T-helper 1 cell treated with Interleukin-12 subunit alpha and Interleukin-12 subunit beta and Interleukin-4 antibody, amounts not matched to agents 30 μg/mL and 1 μg/mL, for 36 hours (primary cell): ENCODE measurements around the gene BPIFB3.

Experiments used
- H3K27ac Mint-ChIP-seq: one replicate; pipeline ENCODE4 v1.8.0; 2021; ENCODE audit warnings: mild to moderate bottlenecking, mixed read lengths
- H3K27me3 Mint-ChIP-seq: one replicate; pipeline ENCODE4 v1.8.0; 2021; ENCODE audit warnings: low read depth, mixed read lengths
- H3K36me3 Mint-ChIP-seq: one replicate; pipeline ENCODE4 v1.8.0; 2021; ENCODE audit warnings: low read depth, mixed read lengths
- H3K4me1 Mint-ChIP-seq: one replicate; pipeline ENCODE4 v1.8.0; 2021; ENCODE audit warnings: low read depth, mixed read lengths
- H3K4me3 Mint-ChIP-seq: one replicate; pipeline ENCODE4 v1.8.0; 2021; ENCODE audit warnings: mild to moderate bottlenecking, moderate library complexity, mixed read lengths
- H3K9me3 Mint-ChIP-seq: one replicate; pipeline ENCODE4 v1.8.0; 2021; ENCODE audit warnings: mixed read lengths

Gene BPIFB3

DNA sequence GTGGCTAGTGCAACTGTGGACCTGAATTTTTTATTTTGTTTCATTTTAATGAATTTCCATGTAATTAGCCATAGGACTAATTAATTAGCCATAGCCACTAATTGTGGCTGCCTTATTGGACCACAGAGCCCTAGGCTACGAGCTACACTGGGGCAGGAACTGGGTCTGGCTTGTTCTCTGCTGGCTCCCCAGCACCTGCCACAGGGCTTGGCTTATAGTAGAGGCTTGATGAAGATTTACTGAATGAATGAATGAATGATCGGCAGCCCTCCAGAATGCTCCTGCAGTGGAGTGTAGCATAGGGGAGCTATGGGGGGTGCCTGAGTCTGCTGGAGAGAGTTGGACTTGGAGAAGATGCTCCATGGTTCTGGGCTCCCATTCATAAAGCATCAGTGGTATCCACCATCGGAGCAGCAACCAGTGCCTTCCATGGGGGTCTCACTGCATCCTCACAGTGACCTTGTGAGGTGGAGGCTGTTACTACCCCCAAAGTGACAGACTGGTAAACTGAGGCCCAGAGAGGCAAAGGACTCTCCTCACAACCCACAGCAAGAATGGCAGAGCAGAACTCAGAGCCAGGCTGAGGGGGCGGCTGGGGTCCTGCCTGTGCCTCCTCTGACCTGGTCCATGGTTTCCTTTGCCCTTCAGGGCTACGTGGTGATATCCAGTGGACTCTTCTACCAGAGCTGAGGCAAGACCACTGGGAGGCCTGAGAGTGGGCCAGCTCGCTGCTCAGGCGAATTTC lies 30.8 kb upstream of the BPIFB3 start:
- H3K27me3 Mint-ChIP-seq, result no peaks in the 10 kb centered on the region
- no peaks in the 10 kb centered on the region for H3K9me3 Mint-ChIP-seq
- no peak overlapping the region for H3K4me3 Mint-ChIP-seq
- no peak overlapping the region for H3K27ac Mint-ChIP-seq
- no peaks in the 10 kb centered on the region for H3K36me3 Mint-ChIP-seq
- H3K4me1 Mint-ChIP-seq, result no peaks in the 10 kb centered on the region

GRCh38 chr20:33023439-33024242 lies 30.1 kb upstream of the BPIFB3 start:
- Mint-ChIP-seq H3K4me1 (no peaks in the 10 kb centered on the region), H3K36me3 (no peaks in the 10 kb centered on the region), H3K4me3 (no peak overlapping the region), H3K27me3 (no peaks in the 10 kb centered on the region), H3K9me3 (no peaks in the 10 kb centered on the region), H3K27ac (no peak overlapping the region)

- H3K4me3 Mint-ChIP-seq, result no peak overlapping the region
- no peaks in the 10 kb centered on the region for H3K36me3 Mint-ChIP-seq
- no peaks in the 10 kb centered on the region for H3K27me3 Mint-ChIP-seq
- no peaks in the 10 kb centered on the region for H3K9me3 Mint-ChIP-seq
- H3K27ac Mint-ChIP-seq, result no peak overlapping the region
- H3K4me1 Mint-ChIP-seq, result no peaks in the 10 kb centered on the region
Measured at GRCh38 chr20:33024243-33024560, 29.5 kb upstream of the BPIFB3 start.

- Mint-ChIP-seq H3K36me3 (no peaks in the 10 kb centered on the region), H3K9me3 (no peaks in the 10 kb centered on the region), H3K4me3 (no peak overlapping the region), H3K27me3 (no peaks in the 10 kb centered on the region), H3K4me1 (no peaks in the 10 kb centered on the region), H3K27ac (no peak overlapping the region)
Measured at GRCh38 chr20:33024609-33025317, 28.9 kb upstream of the BPIFB3 start.

DNA sequence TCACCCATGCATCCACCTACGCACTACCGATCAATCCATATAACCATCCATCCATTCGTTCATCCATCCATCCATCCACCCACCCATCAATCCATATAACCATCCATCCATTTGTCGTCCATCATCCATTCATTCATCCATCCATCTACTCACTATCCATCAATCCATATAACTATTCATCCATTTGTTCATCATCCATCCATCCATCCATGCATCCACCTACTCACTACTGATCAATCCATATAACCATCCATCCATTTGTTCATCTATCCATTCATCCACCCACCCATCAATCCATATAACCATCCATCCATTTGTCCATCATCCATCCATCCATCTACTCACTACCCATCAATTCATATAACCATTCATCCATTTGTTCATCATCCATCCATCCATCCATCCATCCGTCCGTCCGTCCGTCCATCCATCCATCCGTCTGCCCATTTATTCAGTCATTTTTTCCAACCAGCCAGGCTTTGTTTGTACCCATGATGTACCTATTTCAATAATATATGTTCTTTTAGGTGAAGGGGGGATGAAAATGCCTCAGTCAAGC lies 28.3 kb upstream of the BPIFB3 start:
- Mint-ChIP-seq H3K36me3 (no peaks in the 10 kb centered on the region), H3K27ac (no peak overlapping the region), H3K4me3 (no peak overlapping the region), H3K4me1 (no peaks in the 10 kb centered on the region), H3K9me3 (no peaks in the 10 kb centered on the region), H3K27me3 (no peaks in the 10 kb centered on the region)

- Mint-ChIP-seq H3K27ac (no peak overlapping the region), H3K4me1 (no peaks in the 10 kb centered on the region)
Measured at GRCh38 chr20:33026072-33026778, 27.5 kb upstream of the BPIFB3 start.

GRCh38 chr20:33026779-33027759 lies 26.6 kb upstream of the BPIFB3 start:
- Mint-ChIP-seq H3K4me3 (no peak overlapping the region), H3K4me1 (no peaks in the 10 kb centered on the region), H3K27ac (no peak overlapping the region), H3K27me3 (no peaks in the 10 kb centered on the region), H3K9me3 (no peaks in the 10 kb centered on the region), H3K36me3 (no peaks in the 10 kb centered on the region)

More at GRCh38 chr20:33026072-33026778, 27.5 kb upstream of the BPIFB3 start:
- Mint-ChIP-seq H3K27me3 (no peaks in the 10 kb centered on the region), H3K9me3 (no peaks in the 10 kb centered on the region), H3K36me3 (no peaks in the 10 kb centered on the region), H3K4me3 (no peak overlapping the region)

GRCh38 chr20:33027769-33028751 lies 25.6 kb upstream of the BPIFB3 start:
- no peak overlapping the region for H3K4me3 Mint-ChIP-seq
- H3K4me1 Mint-ChIP-seq, result no peaks in the 10 kb centered on the region

GRCh38 chr20:33028875-33029274 lies 24.8 kb upstream of the BPIFB3 start:
- Mint-ChIP-seq H3K27ac (no peak overlapping the region), H3K27me3 (no peaks in the 10 kb centered on the region), H3K9me3 (no peaks in the 10 kb centered on the region), H3K4me3 (no peak overlapping the region), H3K36me3 (no peaks in the 10 kb centered on the region), H3K4me1 (no peaks in the 10 kb centered on the region)

More at GRCh38 chr20:33027769-33028751, 25.6 kb upstream of the BPIFB3 start:
- H3K27me3 Mint-ChIP-seq, result no peaks in the 10 kb centered on the region
- H3K9me3 Mint-ChIP-seq, result no peaks in the 10 kb centered on the region
- no peaks in the 10 kb centered on the region for H3K36me3 Mint-ChIP-seq
- no peak overlapping the region for H3K27ac Mint-ChIP-seq

- H3K4me1 Mint-ChIP-seq, result no peaks in the 10 kb centered on the region
- no peaks in the 10 kb centered on the region for H3K27me3 Mint-ChIP-seq
- H3K27ac Mint-ChIP-seq, result no peak overlapping the region
- no peak overlapping the region for H3K4me3 Mint-ChIP-seq
- no peaks in the 10 kb centered on the region for H3K36me3 Mint-ChIP-seq
- no peaks in the 10 kb centered on the region for H3K9me3 Mint-ChIP-seq
Measured at GRCh38 chr20:33030076-33030475, 23.6 kb upstream of the BPIFB3 start.

GRCh38 chr20:33030569-33030968 lies 23.1 kb upstream of the BPIFB3 start:
- Mint-ChIP-seq H3K4me1 (no peaks in the 10 kb centered on the region), H3K27me3 (no peaks in the 10 kb centered on the region), H3K36me3 (no peaks in the 10 kb centered on the region), H3K4me3 (no peak overlapping the region), H3K9me3 (no peaks in the 10 kb centered on the region), H3K27ac (no peak overlapping the region)

DNA sequence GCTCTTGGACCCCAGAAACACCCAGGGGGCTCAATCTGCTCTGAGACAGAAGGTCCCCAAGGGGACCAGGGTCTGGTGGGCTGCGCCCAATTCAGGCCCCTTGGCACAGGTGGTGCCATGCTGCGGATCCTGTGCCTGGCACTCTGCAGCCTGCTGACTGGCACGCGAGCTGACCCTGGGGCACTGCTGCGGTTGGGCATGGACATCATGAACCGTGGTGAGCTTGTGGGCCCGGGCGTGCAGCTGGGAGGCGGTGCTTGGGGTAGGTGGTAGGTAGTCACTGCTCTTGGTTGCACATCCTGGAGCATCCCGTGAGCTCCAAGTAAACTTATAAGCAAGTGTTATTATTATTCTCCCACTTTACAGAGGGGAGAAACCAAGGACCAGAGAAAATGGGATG lies 22.2 kb upstream of the BPIFB3 start, which contains the start of gene BPIFB6:
BPIFB6 (plus strand) TSS at position 118 of the 400 bp plus-strand sequence; CDS start at position 118, 0 bp downstream.
- Mint-ChIP-seq H3K4me3 (no peak within 1 kb of the TSS), H3K27me3 (no peaks in the 10 kb centered on the region), H3K36me3 (no peaks in the 10 kb centered on the region), H3K4me1 (no peaks in the 10 kb centered on the region), H3K27ac (no peak within 1 kb of the TSS), H3K9me3 (no peaks in the 10 kb centered on the region)
